ENCODE results near the gene VSTM4. TPM values are rescaled to one million over a fixed set of nuclear protein-coding genes. Genes with fewer than 3 reads are reported as not detected.

Gene VSTM4
- total and polyA plus RNA-seq, 3 experiments from 2014 or later, result 0.07 to 0.09 TPM; not detected in 1

DNA sequence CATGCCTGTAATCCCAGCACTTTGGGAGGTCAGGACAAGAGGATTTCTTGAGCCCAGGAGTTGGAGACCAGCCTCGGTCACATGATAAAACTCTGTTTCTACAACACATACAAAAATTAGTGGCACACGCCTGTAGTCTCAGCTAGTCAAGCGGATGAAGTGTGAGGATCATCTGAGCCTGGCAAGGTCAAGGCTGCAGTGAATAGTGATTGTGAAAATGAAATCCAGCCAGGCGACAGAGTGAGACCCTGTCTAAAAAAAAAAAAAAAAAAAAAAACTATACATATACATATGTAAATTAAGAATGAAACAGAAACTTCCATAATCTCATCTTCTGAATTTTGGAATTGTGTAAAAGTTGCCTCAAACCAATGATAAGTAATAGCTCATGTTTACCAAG lies 36.7 kb upstream of the VSTM4 start:
- Mint-ChIP-seq H3K4me1 (peaks cover 3 to 4% (median 4%) of the 10 kb centered on the region in 3 donors), H3K27me3 (peaks cover 7 to 14% of the 10 kb centered on the region in 2 donors), H3K9me3 (peaks cover 0 to 11% (median 7%) of the 10 kb centered on the region in 5 donors), H3K4me3 (no peak overlapping the region), H3K27ac (peak overlapping the region in 1 of 8 donors; percentile 5), H3K36me3 (peaks cover 0 to 7% (median 0%) of the 10 kb centered on the region in 3 donors)
- POLR2A ChIA-PET, result no interaction called here
- H3K27me3 ChIP-seq (ENCODE audit: insufficient read depth, low read length, poor library complexity, severe bottlenecking), result no peaks in the 10 kb centered on the region
- no peaks in the 10 kb centered on the region for H3K36me3 ChIP-seq (ENCODE audit: insufficient read depth, low read length)
- no peak for DNase-seq
- no peaks in the 10 kb centered on the region for H3K9me3 ChIP-seq (ENCODE audit: low read length)
- CTCF ChIA-PET, result no interaction called here
- no peak overlapping the region for H3K27ac ChIP-seq (ENCODE audit: low read depth, low read length)
- no peaks in the 10 kb centered on the region for H3K4me1 ChIP-seq (ENCODE audit: insufficient read depth, low read length)
- H3K4me3 ChIP-seq (ENCODE audit: low read length), result no peak overlapping the region

DNA sequence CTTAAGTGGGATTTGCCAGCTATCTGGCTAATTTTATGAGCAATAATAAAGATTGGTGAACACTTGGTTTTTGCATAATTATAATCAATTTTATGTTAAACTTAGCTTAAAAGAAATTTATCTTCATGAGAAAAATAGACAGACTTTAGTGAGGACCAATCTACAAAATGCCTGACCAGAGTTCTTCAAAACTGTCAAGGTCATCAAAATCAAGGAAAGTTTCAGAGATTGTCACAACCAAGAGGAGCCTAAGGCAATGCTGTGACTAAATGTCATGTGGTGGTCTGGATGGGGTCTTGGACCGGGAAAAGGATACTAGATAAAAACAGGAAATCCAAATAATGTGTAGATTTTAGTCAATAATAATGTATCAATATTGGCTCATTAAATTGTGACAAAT lies 36.2 kb upstream of the VSTM4 start:
- Mint-ChIP-seq H3K27ac (no peak overlapping the region), H3K27me3 (peaks cover 7 to 14% of the 10 kb centered on the region in 2 donors), H3K36me3 (peaks cover 0 to 7% (median 0%) of the 10 kb centered on the region in 3 donors), H3K4me3 (no peak overlapping the region), H3K4me1 (peaks cover under 1% of the 10 kb centered on the region in 3 donors), H3K9me3 (peaks cover 0 to 12% (median 7%) of the 10 kb centered on the region in 5 donors)
- ChIA-PET POLR2A (no interaction called here), CTCF (no interaction called here)
- Histone ChIP-seq H3K27me3 (ENCODE audit: insufficient read depth, low read length, poor library complexity, severe bottlenecking) (no peaks in the 10 kb centered on the region), H3K4me1 (ENCODE audit: insufficient read depth, low read length) (no peaks in the 10 kb centered on the region), H3K36me3 (ENCODE audit: insufficient read depth, low read length) (no peaks in the 10 kb centered on the region), H3K4me3 (ENCODE audit: low read length) (no peak overlapping the region), H3K9me3 (ENCODE audit: low read length) (no peaks in the 10 kb centered on the region), H3K27ac (ENCODE audit: low read depth, low read length) (no peak overlapping the region)
- no peak for DNase-seq

DNA sequence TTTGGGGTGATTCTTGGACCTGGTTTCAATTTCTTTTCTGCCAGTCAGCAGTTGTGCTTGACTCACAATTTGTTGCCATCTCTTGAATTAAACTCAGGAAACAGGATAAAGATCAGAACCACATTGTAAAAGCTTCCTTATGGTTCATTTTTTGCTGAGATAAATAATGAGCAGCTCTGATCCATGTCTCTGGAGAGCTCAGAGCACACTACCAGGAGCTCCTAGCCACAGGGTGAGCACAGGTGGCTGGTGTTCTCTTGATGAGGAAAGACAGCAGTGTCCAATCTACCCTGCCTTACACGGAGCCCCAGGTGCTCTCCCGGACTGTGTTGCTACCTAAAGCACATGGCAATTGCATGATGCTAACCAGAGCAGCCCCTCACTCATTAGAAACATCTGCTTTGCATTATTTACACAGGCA lies 35.7 kb upstream of the VSTM4 start:
- peaks cover 0 to 12% (median 7%) of the 10 kb centered on the region in 5 donors for H3K9me3 Mint-ChIP-seq
- H3K27me3 Mint-ChIP-seq, result peaks cover 7 to 14% of the 10 kb centered on the region in 2 donors
- Histone ChIP-seq H3K36me3 (ENCODE audit: insufficient read depth, low read length) (no peaks in the 10 kb centered on the region), H3K27ac (ENCODE audit: low read depth, low read length) (no peak overlapping the region), H3K27me3 (ENCODE audit: insufficient read depth, low read length, poor library complexity, severe bottlenecking) (no peaks in the 10 kb centered on the region), H3K4me1 (ENCODE audit: insufficient read depth, low read length) (no peaks in the 10 kb centered on the region), H3K9me3 (ENCODE audit: low read length) (no peaks in the 10 kb centered on the region), H3K4me3 (ENCODE audit: low read length) (no peak overlapping the region)
- no peak overlapping the region for H3K27ac Mint-ChIP-seq
- CTCF ChIA-PET, result no interaction called here
- H3K4me1 Mint-ChIP-seq, result no peaks in the 10 kb centered on the region
- DNase-seq, result no peak
- POLR2A ChIA-PET, result no interaction called here
- peaks cover 0 to 7% (median 0%) of the 10 kb centered on the region in 3 donors for H3K36me3 Mint-ChIP-seq
- no peak overlapping the region for H3K4me3 Mint-ChIP-seq

DNA sequence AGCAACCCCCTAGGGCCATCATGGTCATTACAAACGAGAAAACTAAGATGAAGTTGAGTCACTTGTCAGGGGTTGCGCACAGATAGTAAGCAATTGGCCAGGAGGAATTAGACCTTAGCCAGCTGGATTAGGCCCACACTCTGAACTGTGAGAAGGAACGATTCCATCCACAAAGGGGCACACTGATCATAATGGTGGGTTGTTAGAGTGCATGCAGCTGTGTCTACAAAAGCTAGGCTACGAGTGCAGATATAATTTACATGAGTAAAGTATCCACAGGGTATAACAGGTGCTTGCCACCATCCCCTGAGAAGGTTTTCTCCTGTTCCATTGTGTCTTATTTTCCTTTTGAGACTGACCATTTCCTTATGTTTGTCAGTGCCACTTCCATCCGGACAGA lies 35.1 kb upstream of the VSTM4 start:
- no peaks in the 10 kb centered on the region for H3K27me3 ChIP-seq (ENCODE audit: insufficient read depth, low read length, poor library complexity, severe bottlenecking)
- no peaks in the 10 kb centered on the region for H3K4me1 ChIP-seq (ENCODE audit: insufficient read depth, low read length)
- POLR2A ChIA-PET, result no interaction called here
- DNase-seq, result no peak
- H3K36me3 ChIP-seq (ENCODE audit: insufficient read depth, low read length), result no peaks in the 10 kb centered on the region
- CTCF ChIA-PET, result no interaction called here
- no peak overlapping the region for H3K27ac ChIP-seq (ENCODE audit: low read depth, low read length)
- no peaks in the 10 kb centered on the region for H3K4me1 Mint-ChIP-seq
- H3K27ac Mint-ChIP-seq, result no peak overlapping the region
- peaks cover 10 to 14% of the 10 kb centered on the region in 2 donors for H3K27me3 Mint-ChIP-seq
- H3K36me3 Mint-ChIP-seq, result peaks cover 0 to 7% (median 0%) of the 10 kb centered on the region in 3 donors
- H3K4me3 ChIP-seq (ENCODE audit: low read length), result no peak overlapping the region
- H3K4me3 Mint-ChIP-seq, result no peak overlapping the region
- H3K9me3 Mint-ChIP-seq, result peaks cover 0 to 12% (median 7%) of the 10 kb centered on the region in 5 donors
- H3K9me3 ChIP-seq (ENCODE audit: low read length), result no peaks in the 10 kb centered on the region

DNA sequence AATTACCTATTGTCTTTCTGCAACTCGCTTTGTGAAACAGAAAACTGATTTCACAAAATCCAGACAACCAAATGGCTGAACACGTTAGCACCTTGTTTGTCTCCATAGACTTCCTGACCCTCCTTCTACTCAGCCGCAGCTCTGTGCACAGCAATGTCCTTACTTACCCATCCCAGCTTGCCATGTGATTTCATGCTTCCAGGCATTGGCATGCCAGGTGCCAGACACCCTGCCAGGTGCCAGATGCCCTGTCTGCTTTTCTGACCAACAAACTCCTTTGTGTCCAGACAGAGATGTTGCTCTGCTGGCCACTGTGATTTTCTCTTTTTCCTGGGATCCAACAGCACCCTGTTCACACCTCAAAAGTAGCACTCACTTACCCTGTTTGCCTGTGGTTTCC lies 34.6 kb upstream of the VSTM4 start:
- Mint-ChIP-seq H3K4me3 (no peak overlapping the region), H3K36me3 (peaks cover 0 to 7% (median 0%) of the 10 kb centered on the region in 3 donors), H3K27ac (no peak overlapping the region), H3K27me3 (peaks cover 10 to 13% of the 10 kb centered on the region in 2 donors), H3K4me1 (no peaks in the 10 kb centered on the region), H3K9me3 (peaks cover 0 to 12% (median 7%) of the 10 kb centered on the region in 5 donors)
- no peak for DNase-seq
- H3K9me3 ChIP-seq (ENCODE audit: low read length), result no peaks in the 10 kb centered on the region
- ChIA-PET CTCF (no interaction called here), POLR2A (no interaction called here)
- no peak overlapping the region for H3K27ac ChIP-seq (ENCODE audit: low read depth, low read length)
- no peak overlapping the region for H3K4me3 ChIP-seq (ENCODE audit: low read length)
- no peaks in the 10 kb centered on the region for H3K36me3 ChIP-seq (ENCODE audit: insufficient read depth, low read length)
- no peaks in the 10 kb centered on the region for H3K27me3 ChIP-seq (ENCODE audit: insufficient read depth, low read length, poor library complexity, severe bottlenecking)
- no peaks in the 10 kb centered on the region for H3K4me1 ChIP-seq (ENCODE audit: insufficient read depth, low read length)

DNA sequence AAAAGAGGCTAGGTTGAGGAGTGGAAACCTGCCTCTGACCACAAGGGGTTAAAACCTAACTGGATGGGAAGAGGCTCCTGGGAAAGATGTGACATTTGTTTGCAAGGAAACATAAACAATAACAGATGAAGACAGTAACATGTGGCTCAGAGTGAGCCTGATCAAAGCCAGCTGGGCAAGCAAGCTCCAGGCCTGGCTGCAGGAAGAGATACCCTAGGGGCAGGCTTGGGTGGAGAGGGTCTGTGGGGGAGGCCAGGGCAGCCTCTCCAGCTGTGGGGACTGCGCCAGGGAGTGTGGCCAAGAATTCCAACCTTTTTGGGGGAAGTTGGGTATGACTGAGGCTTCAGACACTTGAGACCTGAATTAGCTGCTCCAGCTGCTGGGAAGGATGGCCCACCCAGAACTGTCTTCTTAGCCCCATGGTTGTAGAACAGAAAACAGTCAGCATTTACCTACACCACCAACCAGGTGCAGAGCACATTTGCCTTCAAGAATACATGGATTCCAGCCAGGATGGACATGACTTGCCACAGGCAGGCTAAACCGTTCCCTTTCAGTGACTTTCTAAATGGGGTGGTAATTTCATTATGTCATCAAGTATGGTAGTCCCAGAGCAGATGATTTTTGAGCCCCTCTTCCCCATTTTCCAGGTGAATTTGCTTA lies 28.9 kb upstream of the VSTM4 start:
- CTCF ChIA-PET, result no interaction called here
- no peak overlapping the region for H3K4me3 Mint-ChIP-seq

DNA sequence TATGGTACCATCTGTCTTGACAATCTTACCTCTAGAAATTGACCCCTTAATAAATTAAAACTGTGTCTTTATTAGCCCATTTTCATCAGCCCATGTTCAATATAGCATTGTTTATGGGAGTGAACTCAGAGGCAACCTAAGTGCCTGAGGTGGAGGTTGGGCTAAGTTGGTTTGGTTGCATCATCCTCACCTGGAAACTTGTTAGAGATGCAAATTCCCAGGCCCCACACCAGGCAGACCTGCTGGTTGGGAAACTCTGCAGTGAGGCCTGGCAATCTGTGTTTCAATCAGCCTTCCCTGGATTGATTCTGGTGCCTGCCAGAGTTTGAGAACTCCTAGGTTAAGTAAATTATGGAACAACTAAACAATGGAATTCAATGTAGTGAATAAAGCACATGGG lies 27.9 kb upstream of the VSTM4 start:
- H3K4me1 Mint-ChIP-seq, result no peaks in the 10 kb centered on the region
- ChIA-PET POLR2A (no interaction called here), CTCF (no interaction called here)
- Histone ChIP-seq H3K27me3 (ENCODE audit: insufficient read depth, low read length, poor library complexity, severe bottlenecking) (no peaks in the 10 kb centered on the region), H3K4me1 (ENCODE audit: insufficient read depth, low read length) (no peaks in the 10 kb centered on the region), H3K9me3 (ENCODE audit: low read length) (no peaks in the 10 kb centered on the region), H3K4me3 (ENCODE audit: low read length) (no peak overlapping the region), H3K36me3 (ENCODE audit: insufficient read depth, low read length) (no peaks in the 10 kb centered on the region), H3K27ac (ENCODE audit: low read depth, low read length) (no peak overlapping the region)
- no peak overlapping the region for H3K27ac Mint-ChIP-seq
- no peak overlapping the region for H3K4me3 Mint-ChIP-seq
- H3K27me3 Mint-ChIP-seq, result peaks cover 0 to 6% of the 10 kb centered on the region in 2 donors
- peaks cover 0 to 7% (median 0%) of the 10 kb centered on the region in 3 donors for H3K36me3 Mint-ChIP-seq
- no peak for DNase-seq
- peaks cover 0 to 7% (median 5%) of the 10 kb centered on the region in 5 donors for H3K9me3 Mint-ChIP-seq

More for the DNA sequence above, 28.9 kb upstream of the VSTM4 start:
- no peak overlapping the region for H3K27ac Mint-ChIP-seq
- Histone ChIP-seq H3K27ac (ENCODE audit: low read depth, low read length) (no peak overlapping the region), H3K4me3 (ENCODE audit: low read length) (no peak overlapping the region), H3K4me1 (ENCODE audit: insufficient read depth, low read length) (no peaks in the 10 kb centered on the region), H3K36me3 (ENCODE audit: insufficient read depth, low read length) (no peaks in the 10 kb centered on the region), H3K27me3 (ENCODE audit: insufficient read depth, low read length, poor library complexity, severe bottlenecking) (no peaks in the 10 kb centered on the region), H3K9me3 (ENCODE audit: low read length) (no peaks in the 10 kb centered on the region)
- H3K27me3 Mint-ChIP-seq, result peaks cover 0 to 6% of the 10 kb centered on the region in 2 donors
- DNase-seq, result no peak
- no peaks in the 10 kb centered on the region for H3K4me1 Mint-ChIP-seq
- POLR2A ChIA-PET, result no interaction called here
- peaks cover 0 to 7% (median 0%) of the 10 kb centered on the region in 3 donors for H3K36me3 Mint-ChIP-seq
- H3K9me3 Mint-ChIP-seq, result peaks cover 0 to 12% (median 7%) of the 10 kb centered on the region in 5 donors

DNA sequence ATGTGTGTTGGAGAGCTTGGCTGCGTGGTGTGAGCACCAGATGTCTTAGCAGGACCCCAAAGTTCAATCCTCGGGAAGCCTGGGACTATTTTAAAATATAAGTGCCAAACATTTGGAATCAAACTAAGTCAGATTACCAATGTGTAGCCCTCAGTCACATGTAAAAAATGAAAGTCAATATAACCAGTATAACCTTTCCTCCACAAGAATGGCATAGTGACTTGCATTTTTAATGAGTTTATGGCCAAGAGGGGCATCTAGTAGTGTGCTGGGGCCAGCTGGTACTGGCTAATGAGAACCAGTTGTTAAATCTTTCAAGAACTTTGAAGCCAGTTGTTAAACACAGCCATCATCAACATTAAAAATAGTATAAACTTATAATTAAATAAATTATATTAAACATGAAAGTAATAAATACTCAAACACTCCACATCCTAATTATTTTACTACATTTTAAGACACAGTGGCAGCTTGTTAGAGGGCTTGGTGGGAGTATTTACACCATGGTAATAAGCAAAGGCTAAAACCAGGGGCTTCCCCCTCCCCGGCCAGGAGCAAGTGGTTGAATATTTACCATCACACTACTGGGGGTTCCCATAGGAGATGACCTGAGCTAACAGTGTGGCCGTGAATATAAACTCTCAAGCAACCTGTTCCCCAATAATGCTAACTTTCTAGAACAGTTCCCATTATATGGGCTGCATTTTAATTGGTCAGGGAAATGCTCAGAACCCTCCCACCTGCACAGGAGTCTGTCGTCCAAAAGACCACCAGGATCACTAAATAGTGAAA lies 26.4 kb upstream of the VSTM4 start:
- no peak for DNase-seq
- POLR2A ChIA-PET, result no interaction called here
- Histone ChIP-seq H3K4me1 (ENCODE audit: insufficient read depth, low read length) (no peaks in the 10 kb centered on the region), H3K36me3 (ENCODE audit: insufficient read depth, low read length) (no peaks in the 10 kb centered on the region), H3K9me3 (ENCODE audit: low read length) (no peaks in the 10 kb centered on the region), H3K4me3 (ENCODE audit: low read length) (no peak overlapping the region), H3K27me3 (ENCODE audit: insufficient read depth, low read length, poor library complexity, severe bottlenecking) (no peaks in the 10 kb centered on the region), H3K27ac (ENCODE audit: low read depth, low read length) (no peak overlapping the region)
- no peaks in the 10 kb centered on the region for H3K4me1 Mint-ChIP-seq
- H3K9me3 Mint-ChIP-seq, result no peaks in the 10 kb centered on the region
- no peaks in the 10 kb centered on the region for H3K36me3 Mint-ChIP-seq
- CTCF ChIA-PET, result no interaction called here
- no peak overlapping the region for H3K4me3 Mint-ChIP-seq
- no peak overlapping the region for H3K27ac Mint-ChIP-seq
- H3K27me3 Mint-ChIP-seq, result peaks cover 0 to 3% of the 10 kb centered on the region in 2 donors

All from CD8-positive, alpha-beta memory T cell (primary cell).